Measurements from ENCODE around the gene KCNIP2. TPM values are rescaled to one million over a fixed set of nuclear protein-coding genes. Genes with fewer than 3 reads are reported as not detected.

The KCNIP2 gene
- total and polyA plus RNA-seq, 2 donors (not counting 3 experiments of a cell fraction or from before 2014, with no cell fraction given), result 0.36 to 2.2 TPM

DNA sequence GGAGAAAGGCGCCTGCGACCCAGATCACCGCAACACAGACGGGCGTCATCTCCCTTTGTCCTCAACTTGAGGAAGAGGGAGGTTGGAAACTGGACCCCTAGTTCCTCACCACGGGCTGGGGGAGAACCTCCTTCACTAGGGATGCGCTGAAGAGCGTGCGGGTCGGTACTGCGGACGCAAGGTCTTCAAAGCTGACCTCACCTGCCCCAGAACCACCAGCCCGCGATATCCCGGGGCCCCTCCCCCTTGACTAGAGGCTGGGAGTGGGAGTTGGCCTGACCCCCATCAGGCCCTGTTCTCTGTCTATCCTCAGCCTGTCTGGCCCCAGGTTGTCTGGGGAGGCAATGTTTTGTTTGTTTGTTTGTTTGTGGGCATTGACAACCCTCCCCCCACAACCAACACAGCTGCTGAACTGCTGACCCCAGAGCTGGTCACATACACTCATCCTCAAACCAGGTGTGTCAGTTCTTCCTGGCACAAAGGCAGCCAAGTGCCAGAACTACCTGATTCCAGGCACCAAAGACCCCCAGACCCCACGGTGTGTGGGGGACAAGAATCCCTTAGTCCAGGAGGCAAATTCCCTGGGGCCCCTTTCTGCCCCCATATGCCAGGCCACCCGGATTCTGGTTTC, 63.3 kb downstream of the KCNIP2 start:
- BruUV-seq (replicated peaks), result no TSS peak
- ChIA-PET CTCF (interaction anchor here (1.3 to 5.8 kb wide), 10 partner anchors 12 to 570 kb away, joined by 3 to 193 read pairs (median 16); no protein-coding TSS in a partner anchor), POLR2A (interaction anchor here (0.7 kb wide), 1 partner anchor 561 kb away, joined by 3 read pairs; no protein-coding TSS in a partner anchor)
- intact Hi-C loops (cut with micrococcal nuclease) (loop anchor here (1.0 to 5.0 kb wide), 4 partner anchors 37 to 619 kb away; partner anchors contain the start of genes FBXW4 and OGA), dilution Hi-C loops (cut with MboI; ENCODE audit: extremely low pct_ligation_motif_present, low sequenced_read_pairs) (no loop called here)
- DNase-seq (ENCODE audit: low read depth, low spot score) (no peak), FAIRE-seq (no peak)
- Histone ChIP-seq H3K27ac (ENCODE audit: insufficient read depth, low read depth, low read length) (no peak overlapping the region), H3K9ac (replicated peaks; ENCODE audit: extremely low read depth, insufficient read depth, low read length) (no peak overlapping the region), H3K9me3 (replicated peaks; ENCODE audit: control insufficient read depth, insufficient read depth, low read length) (no peaks in the 10 kb centered on the region), H3K36me3 (ENCODE audit: control insufficient read depth in 2 of 2, extremely low read depth in 1 of 2, insufficient read depth in 2 of 2, low read length in 2 of 2) (peaks cover 1 to 2% of the 10 kb centered on the region in 2 experiments), H3K9me1 (replicated peaks; ENCODE audit: control insufficient read depth, extremely low read depth, insufficient read depth, low read length) (no peaks in the 10 kb centered on the region), H4K20me1 (replicated peaks; ENCODE audit: control insufficient read depth, extremely low read depth, insufficient read depth, low read length) (no peaks in the 10 kb centered on the region), H3K27me3 (ENCODE audit: control insufficient read depth in 2 of 2, insufficient read depth in 2 of 2, low read length in 2 of 2) (peaks cover 15 to 27% of the 10 kb centered on the region in 2 experiments), H3K79me2 (ENCODE audit: control insufficient read depth, insufficient read depth, low read length) (peaks cover 7% of the 10 kb centered on the region), H3K4me2 (ENCODE audit: insufficient read depth, low read length) (peak overlapping the region; percentile 1), H2AFZ (ENCODE audit: low read depth, low read length) (no peak overlapping the region), H3K4me1 (ENCODE audit: control insufficient read depth, extremely low read depth, insufficient read depth, low read length) (peaks cover 26% of the 10 kb centered on the region), H3K4me3 (replicated peaks in 1 of 3; ENCODE audit: insufficient read depth in 1 of 3, low read depth in 1 of 3, low read length in 3 of 3) (no peak overlapping the region)
- no peak for TF ChIP-seq POLR2AphosphoS5 (IDR thresholded peaks at IDR 0.05; ENCODE audit: insufficient read depth, low read depth, low read length)

DNA sequence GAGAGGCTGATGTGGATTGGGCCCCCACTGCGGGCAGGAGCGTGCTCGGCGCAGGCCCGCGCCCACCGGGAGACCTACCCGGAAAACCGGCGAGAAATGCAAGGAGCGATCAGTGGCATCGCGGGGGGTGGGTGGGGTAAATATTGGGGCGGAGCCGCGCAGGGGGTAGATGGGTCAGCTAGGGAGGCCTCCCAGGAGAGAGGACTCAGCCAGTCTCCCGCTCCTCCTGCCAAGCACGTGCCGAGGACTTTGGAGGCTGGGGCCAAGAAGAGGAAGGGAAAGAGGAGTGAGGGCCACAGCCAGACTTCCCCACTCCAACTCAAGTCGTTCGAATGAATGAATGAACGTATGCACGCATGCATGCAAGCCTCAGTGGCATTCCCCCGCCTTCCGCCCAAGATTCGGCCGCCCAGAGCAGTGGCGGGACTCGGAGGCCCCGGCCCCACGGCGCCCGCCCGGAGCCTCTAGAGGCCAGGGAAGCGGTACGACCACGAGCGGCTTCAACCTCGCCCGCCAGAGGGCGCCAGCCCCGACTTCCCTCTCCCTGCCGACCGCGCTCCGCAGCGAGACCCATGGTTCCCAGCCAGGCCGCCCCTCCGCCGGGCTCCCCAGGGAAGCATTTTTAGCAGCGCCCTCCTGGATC, 63.9 kb downstream of the KCNIP2 start:
- Histone ChIP-seq H2AFZ (ENCODE audit: low read depth, low read length) (peak overlapping the region; percentile 52), H3K27ac (ENCODE audit: insufficient read depth, low read depth, low read length) (no peak overlapping the region), H3K4me1 (ENCODE audit: control insufficient read depth, extremely low read depth, insufficient read depth, low read length) (peaks cover 26% of the 10 kb centered on the region), H3K79me2 (ENCODE audit: control insufficient read depth, insufficient read depth, low read length) (peaks cover 7% of the 10 kb centered on the region), H3K4me3 (replicated peaks in 1 of 3; ENCODE audit: insufficient read depth in 1 of 3, low read depth in 1 of 3, low read length in 3 of 3) (no peak overlapping the region), H3K9me3 (replicated peaks; ENCODE audit: control insufficient read depth, insufficient read depth, low read length) (no peaks in the 10 kb centered on the region), H3K9me1 (replicated peaks; ENCODE audit: control insufficient read depth, extremely low read depth, insufficient read depth, low read length) (no peaks in the 10 kb centered on the region), H3K36me3 (ENCODE audit: control insufficient read depth in 2 of 2, extremely low read depth in 1 of 2, insufficient read depth in 2 of 2, low read length in 2 of 2) (peaks cover 0 to under 1% of the 10 kb centered on the region in 2 experiments), H4K20me1 (replicated peaks; ENCODE audit: control insufficient read depth, extremely low read depth, insufficient read depth, low read length) (no peaks in the 10 kb centered on the region), H3K27me3 (ENCODE audit: control insufficient read depth in 2 of 2, insufficient read depth in 2 of 2, low read length in 2 of 2) (peaks cover 22 to 33% of the 10 kb centered on the region in 2 experiments), H3K4me2 (ENCODE audit: insufficient read depth, low read length) (peak overlapping the region; percentile 56), H3K9ac (replicated peaks; ENCODE audit: extremely low read depth, insufficient read depth, low read length) (no peak overlapping the region)
- ChIA-PET CTCF (interaction anchor here (1.2 to 5.8 kb wide), 11 partner anchors 11 to 569 kb away, joined by 3 to 193 read pairs (median 10); no protein-coding TSS in a partner anchor), POLR2A (no interaction called here)
- intact Hi-C loops (cut with micrococcal nuclease) (loop anchor here (1.0 to 5.0 kb wide), 4 partner anchors 38 to 618 kb away; partner anchors contain the start of genes FBXW4 and OGA), dilution Hi-C loops (cut with MboI; ENCODE audit: extremely low pct_ligation_motif_present, low sequenced_read_pairs) (no loop called here)
- DNase-seq (ENCODE audit: low read depth, low spot score) (peak; percentile 53), FAIRE-seq (peak; percentile 49)
- TF ChIP-seq JUN (IDR thresholded peaks at IDR 0.05; ENCODE audit: borderline replicate concordance, insufficient read depth, insufficient read length, low read depth) (no peak), POLR2AphosphoS5 (IDR thresholded peaks at IDR 0.05; ENCODE audit: insufficient read depth, low read depth, low read length) (peak; percentile 33), MYC (IDR thresholded peaks at IDR 0.05; ENCODE audit: low read depth, low read length) (no peak)
- TF ChIP-seq, protein P1, sequence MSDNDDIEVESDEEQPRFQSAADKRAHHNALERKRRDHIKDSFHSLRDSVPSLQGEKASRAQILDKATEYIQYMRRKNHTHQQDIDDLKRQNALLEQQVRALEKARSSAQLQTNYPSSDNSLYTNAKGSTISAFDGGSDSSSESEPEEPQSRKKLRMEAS (IDR thresholded peaks at IDR 0.05; ENCODE audit: insufficient read depth, insufficient read length), result no peak
- TF ChIP-seq, protein P2, sequence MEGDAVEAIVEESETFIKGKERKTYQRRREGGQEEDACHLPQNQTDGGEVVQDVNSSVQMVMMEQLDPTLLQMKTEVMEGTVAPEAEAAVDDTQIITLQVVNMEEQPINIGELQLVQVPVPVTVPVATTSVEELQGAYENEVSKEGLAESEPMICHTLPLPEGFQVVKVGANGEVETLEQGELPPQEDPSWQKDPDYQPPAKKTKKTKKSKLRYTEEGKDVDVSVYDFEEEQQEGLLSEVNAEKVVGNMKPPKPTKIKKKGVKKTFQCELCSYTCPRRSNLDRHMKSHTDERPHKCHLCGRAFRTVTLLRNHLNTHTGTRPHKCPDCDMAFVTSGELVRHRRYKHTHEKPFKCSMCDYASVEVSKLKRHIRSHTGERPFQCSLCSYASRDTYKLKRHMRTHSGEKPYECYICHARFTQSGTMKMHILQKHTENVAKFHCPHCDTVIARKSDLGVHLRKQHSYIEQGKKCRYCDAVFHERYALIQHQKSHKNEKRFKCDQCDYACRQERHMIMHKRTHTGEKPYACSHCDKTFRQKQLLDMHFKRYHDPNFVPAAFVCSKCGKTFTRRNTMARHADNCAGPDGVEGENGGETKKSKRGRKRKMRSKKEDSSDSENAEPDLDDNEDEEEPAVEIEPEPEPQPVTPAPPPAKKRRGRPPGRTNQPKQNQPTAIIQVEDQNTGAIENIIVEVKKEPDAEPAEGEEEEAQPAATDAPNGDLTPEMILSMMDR (IDR thresholded peaks at IDR 0.05; ENCODE audit: extremely low read depth in 1 of 2, insufficient read depth in 1 of 2, low read depth in 1 of 2, low read length in 2 of 2), result peak; percentile 89 to 99
- no TSS peak for BruUV-seq (replicated peaks)

All from endothelial cell of umbilical vein (primary cell).